ENCODE data around the gene GNL3.
"Not testable (repeated sequence)": the region's sequence is repeated elsewhere in the genome, so short reads cannot be mapped to it uniquely, and the experiment has no call there.

The GNL3 gene

GRCh38 chr3:52719618-52720017 lies 33.8 kb downstream of the GNL3 start:
- FAIRE-seq = no peak
- no peak for DNase-seq (ENCODE audit: insufficient read length, low spot score)
- TF ChIP-seq POLR2A (IDR thresholded peaks at IDR 0.05; ENCODE audit: low read depth, low read length) = no peak

DNA sequence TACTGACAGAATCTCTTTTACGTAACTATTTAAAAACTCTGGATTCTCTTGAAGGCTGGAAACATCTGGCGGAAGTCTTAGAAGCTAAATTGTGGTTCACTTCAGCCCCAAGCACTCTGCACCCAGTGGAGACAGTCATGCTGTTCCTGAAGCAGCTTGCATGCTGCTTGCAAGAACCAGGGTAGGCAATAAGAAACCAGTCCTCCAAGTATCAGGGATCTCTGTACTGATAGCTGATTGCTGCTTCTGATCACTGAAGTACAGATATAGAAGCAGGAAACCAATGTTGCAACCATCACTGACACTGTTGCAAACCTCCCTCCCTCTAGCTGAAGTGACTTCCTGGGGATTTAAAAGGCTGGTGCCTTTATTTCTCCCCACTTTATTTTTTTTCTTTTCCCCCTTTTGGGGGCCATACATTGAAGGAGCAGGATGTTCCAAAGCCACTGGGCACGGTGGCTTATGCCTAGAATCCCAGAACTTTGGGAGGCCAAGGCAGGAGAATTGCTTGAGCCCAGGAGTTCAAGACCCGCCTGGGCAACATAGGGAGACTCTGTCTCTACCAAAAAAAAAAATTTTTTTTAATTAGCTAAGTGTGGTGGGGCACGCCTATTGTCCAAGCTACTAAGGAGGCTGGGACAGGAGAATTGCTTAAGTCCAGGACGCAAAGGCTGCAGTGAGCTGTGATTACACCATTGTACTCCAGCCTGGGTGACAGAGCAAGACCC lies 35.3 kb downstream of the GNL3 start:
- no peak for DNase-seq (ENCODE audit: insufficient read length, low spot score)
- no peak for TF ChIP-seq POLR2A (IDR thresholded peaks at IDR 0.05; ENCODE audit: low read depth, low read length)
- FAIRE-seq = no peak

GRCh38 chr3:52721730-52722008 lies 35.8 kb downstream of the GNL3 start:
- no peak for TF ChIP-seq POLR2A (IDR thresholded peaks at IDR 0.05; ENCODE audit: low read depth, low read length)
- no peak for DNase-seq (ENCODE audit: insufficient read length, low spot score)
- no peak for FAIRE-seq

GRCh38 chr3:52722491-52722890 lies 36.7 kb downstream of the GNL3 start:
- no peak for TF ChIP-seq POLR2A (IDR thresholded peaks at IDR 0.05; ENCODE audit: low read depth, low read length)
- FAIRE-seq (no peak), DNase-seq (ENCODE audit: insufficient read length, low spot score) (no peak)

GRCh38 chr3:52723935-52724334 lies 38.1 kb downstream of the GNL3 start:
- DNase-seq (ENCODE audit: insufficient read length, low spot score) = no peak
- no peak for FAIRE-seq
- TF ChIP-seq POLR2A (IDR thresholded peaks at IDR 0.05; ENCODE audit: low read depth, low read length) = no peak

DNA sequence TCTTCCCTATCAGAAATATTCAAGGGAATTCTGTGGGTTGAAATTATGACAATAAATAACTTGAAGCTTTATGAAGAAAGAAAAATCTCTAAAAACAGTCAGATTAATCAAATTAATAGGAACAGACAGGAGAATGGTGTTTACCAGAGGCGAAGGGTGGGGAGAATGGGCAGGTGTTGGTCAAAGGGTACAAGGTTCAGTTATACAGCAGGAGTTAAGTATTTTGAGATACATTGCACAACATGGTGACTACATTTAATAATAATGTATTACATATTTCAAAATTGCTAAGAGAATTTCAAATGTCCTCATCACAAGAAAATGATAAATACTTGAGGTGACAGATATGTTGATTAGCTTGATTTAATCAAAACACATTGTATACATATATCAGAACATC lies 38.7 kb downstream of the GNL3 start:
- no peak for TF ChIP-seq POLR2A (IDR thresholded peaks at IDR 0.05; ENCODE audit: low read depth, low read length)
- no peak for FAIRE-seq
- no peak for DNase-seq (ENCODE audit: insufficient read length, low spot score)

GRCh38 chr3:52728753-52729152 lies 42.9 kb downstream of the GNL3 start:
- FAIRE-seq; DNase-seq (ENCODE audit: insufficient read length, low spot score): not testable (repeated sequence)

DNA sequence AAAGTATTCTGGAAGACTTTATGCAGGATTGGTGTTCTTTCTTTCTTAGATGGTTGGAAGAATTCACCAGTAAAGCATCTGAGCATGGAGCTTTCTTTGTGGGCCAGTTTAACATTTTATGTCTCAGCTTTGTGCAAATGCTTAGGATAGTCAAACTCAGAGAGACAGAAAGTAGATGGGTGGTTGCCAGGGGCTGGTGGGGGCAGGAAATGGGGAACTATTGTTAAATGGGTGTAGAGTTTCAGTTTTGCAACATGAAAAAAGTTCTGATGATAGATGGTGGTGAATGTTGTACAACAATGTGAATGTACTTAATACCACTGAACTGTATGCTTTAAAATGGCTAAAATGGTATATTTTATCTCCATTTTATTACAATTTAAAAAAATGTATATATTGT lies 44.8 kb downstream of the GNL3 start:
- DNase-seq (ENCODE audit: insufficient read length, low spot score) (no peak), FAIRE-seq (no peak)
- no peak for TF ChIP-seq POLR2A (IDR thresholded peaks at IDR 0.05; ENCODE audit: low read depth, low read length)

DNA sequence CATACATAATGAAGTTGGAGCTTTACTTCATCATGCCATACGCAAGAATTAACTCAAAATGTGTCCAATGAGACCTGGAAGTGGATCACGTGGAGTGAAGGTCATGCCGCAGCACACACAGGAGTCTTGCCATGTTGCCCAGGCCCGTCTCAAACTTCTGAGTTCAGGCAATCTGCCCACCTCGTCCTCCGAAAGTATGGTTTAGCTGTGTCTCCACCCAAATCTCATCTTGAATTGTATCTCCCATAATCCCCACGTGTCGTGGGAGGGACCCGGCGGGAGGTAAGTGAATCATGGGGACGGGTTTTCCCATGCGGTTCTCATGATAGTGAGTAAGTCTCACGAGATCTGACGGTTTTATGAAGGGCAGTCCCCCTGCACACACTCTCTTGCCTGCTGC lies 45.8 kb downstream of the GNL3 start:
- no peak for TF ChIP-seq POLR2A (IDR thresholded peaks at IDR 0.05; ENCODE audit: low read depth, low read length)
- DNase-seq (ENCODE audit: insufficient read length, low spot score) (no peak), FAIRE-seq (no peak)

DNA sequence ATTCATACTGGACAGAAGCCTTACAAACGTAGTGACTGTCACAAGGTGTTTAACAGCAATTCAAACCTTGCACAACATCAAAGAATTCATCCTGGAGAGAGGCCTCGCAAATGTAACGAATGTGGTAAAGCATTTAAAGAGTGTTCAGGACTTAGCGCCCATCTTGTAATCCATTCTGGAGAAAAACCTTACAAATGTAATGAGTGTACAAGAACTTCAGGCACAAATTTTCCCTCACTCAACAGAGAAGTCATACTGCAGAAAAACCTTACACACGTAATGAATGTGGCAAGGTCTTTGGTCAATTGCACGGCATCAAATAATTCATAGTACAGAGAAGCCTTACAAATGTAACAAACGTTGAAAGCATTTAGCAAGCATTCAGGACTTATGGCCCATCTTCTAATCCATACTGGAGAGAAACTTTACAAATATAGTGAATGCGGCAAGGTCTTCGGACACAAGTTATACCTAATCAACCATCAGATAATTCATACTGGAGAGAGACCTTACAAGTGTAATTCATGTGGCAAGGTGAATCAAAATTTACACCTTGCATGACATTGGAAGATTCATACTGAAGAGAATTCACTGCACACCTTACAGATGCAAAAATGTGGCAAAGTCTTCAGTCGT lies 47.5 kb downstream of the GNL3 start:
- no peak for TF ChIP-seq POLR2A (IDR thresholded peaks at IDR 0.05; ENCODE audit: low read depth, low read length)
- FAIRE-seq (no peak), DNase-seq (ENCODE audit: insufficient read length, low spot score) (no peak)

DNA sequence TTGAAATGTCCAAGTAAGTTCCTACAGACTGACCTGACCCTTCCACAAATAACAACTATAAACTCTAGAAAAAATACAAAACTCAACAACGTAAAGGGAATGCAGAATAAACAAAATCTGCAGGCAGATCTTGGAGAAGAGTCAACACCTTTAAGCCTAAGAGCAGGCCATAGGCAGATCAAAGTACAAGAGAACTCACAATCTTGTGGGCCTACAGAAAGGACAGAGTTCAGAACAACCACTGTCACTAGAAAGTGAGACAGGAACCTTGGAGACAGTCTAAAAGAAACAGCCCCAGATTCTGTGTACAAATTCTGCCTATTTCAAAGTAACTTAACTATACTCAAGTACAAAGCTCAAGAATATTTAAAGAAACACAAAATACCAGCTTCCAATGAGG lies 53.9 kb downstream of the GNL3 start:
- FAIRE-seq = no peak
- no peak for TF ChIP-seq POLR2A (IDR thresholded peaks at IDR 0.05; ENCODE audit: low read depth, low read length)

DNA sequence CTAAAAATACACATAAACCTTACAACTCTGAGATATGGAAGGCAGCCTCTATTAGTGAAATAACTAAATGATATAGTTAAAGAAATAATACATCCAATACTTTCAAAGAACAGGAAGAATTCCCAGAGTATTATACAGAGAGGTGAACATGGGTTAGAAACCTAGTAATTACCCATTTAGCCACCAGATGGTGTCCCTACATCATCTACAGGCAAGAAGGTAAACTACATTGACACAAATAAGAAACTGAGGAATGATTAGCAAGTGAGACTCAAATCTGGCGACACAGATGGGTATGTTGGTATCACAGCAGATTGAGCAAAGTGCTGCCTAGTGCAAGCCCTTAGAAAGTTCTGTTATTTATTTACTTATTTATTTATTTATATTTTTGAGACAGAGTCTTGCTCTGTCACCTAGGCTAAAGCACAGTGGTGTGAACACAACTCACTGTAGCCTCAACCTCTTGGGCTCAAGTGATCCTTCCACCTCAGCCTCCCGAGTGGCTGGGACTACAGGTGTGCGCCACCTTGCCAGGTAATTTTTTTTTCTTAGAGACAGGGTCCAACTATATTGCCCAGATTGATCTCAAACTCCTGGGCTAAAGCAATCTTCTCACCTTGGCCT lies 56.7 kb downstream of the GNL3 start:
- TF ChIP-seq POLR2A (IDR thresholded peaks at IDR 0.05; ENCODE audit: low read depth, low read length) = no peak
- FAIRE-seq (peak; percentile 48), DNase-seq (ENCODE audit: insufficient read length, low spot score) (peak; percentile 6)

More for the DNA sequence above, 53.9 kb downstream of the GNL3 start:
- no peak for DNase-seq (ENCODE audit: insufficient read length, low spot score)

DNA sequence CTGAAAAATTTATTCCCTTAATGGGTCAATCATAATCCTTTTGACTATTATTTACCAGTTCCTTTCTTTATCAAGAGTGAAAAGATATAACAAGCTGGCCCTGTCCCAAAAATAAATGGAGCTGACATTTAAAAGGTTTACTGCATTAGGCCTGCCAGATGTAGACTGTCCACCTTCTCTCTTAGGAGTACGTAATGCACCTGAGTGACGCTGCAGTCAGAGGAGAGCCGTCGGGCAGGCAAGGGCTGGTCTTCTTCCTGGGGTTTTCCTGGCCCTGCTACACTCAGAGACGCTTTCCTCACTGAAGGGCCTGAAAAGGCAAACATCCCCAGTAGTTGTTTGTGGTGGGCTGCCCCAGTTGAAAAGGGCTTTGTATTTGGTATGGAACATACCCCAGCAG lies 57.3 kb downstream of the GNL3 start:
- no peak for DNase-seq (ENCODE audit: insufficient read length, low spot score)
- no peak for FAIRE-seq
- TF ChIP-seq POLR2A (IDR thresholded peaks at IDR 0.05; ENCODE audit: low read depth, low read length) = no peak

DNA sequence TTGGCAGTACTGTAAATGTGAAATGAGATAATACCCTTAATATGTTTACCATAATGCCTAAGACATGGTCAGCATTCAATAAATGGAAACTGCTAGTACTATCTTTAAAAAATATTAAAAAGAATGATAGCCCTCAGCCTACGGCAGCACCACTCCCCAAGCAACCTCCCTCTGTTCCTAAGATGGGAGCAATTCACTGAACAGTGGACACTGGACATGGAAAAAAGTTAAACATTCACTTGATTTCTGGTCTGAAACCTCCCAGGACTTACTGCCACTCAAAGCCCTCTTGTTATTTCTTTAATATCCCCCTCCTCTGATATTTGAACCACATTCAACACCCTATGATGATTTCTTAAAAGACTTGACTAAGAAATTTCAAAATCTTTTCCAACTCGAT lies 57.9 kb downstream of the GNL3 start:
- FAIRE-seq (no peak), DNase-seq (ENCODE audit: insufficient read length, low spot score) (no peak)
- no peak for TF ChIP-seq POLR2A (IDR thresholded peaks at IDR 0.05; ENCODE audit: low read depth, low read length)

Measured in H54 (cell line).